Panc1 (cell line): ENCODE results near the gene UIMC1.

ENCODE experiments used
- CTCF ChIP-seq: fragments of 450-650 bp; IDR thresholded peaks from 2 replicates; pipeline ENCODE4 v1.5.1; 2017; ENCODE audit warnings: mild to moderate bottlenecking
- POLR2AphosphoS5 ChIP-seq: IDR thresholded peaks from 2 replicates; pipeline ENCODE4 v1.6.1; 2012; ENCODE audit warnings: mild to moderate bottlenecking, low read depth, low read length, moderate library complexity
- REST ChIP-seq, 2 experiments: IDR thresholded peaks; 2 replicates each; pipeline ENCODE4 v1.6.1; 2011 to 2012; ENCODE audit warnings: low read depth in 2 of 2, control low read depth in 1 of 2, low read length in 1 of 2, mild to moderate bottlenecking in 1 of 2, moderate library complexity in 1 of 2; ENCODE audit not compliant: insufficient read depth in 1 of 2
- SIN3A ChIP-seq: IDR thresholded peaks from 2 replicates; pipeline ENCODE4 v1.6.1; 2012; ENCODE audit warnings: low read depth, mild to moderate bottlenecking, low read length, moderate library complexity, borderline replicate concordance; ENCODE audit not compliant: insufficient read depth

GRCh38 chr5:176868731-176869130 is 137.8 kb downstream of the UIMC1 start:
- no peak for TF ChIP-seq CTCF
- no peak for TF ChIP-seq POLR2AphosphoS5
- TF ChIP-seq SIN3A, result no peak
- no peak for TF ChIP-seq REST (IDR thresholded peaks at IDR 0.05; ENCODE audit: insufficient read depth in 1 of 2, low read depth in 2 of 2, low read length in 1 of 2)
